ENCODE measurements around the gene CLTA. TPM values are rescaled to one million over a fixed set of nuclear protein-coding genes. Genes with fewer than 3 reads are reported as not detected.
A peak's percentile ranks its signal among the peaks of the same experiment; 100 is the strongest.

Gene CLTA
- total RNA-seq, 1 donor from 2014 or later, result 114 TPM

- no peak overlapping the region for H3K9ac ChIP-seq (ENCODE audit: low read depth in 1 of 3, low read length in 3 of 3)
- H3K27ac ChIP-seq (ENCODE audit: low read depth, low read length), result no peak overlapping the region
- H3K4me3 ChIP-seq (ENCODE audit: low read length in 3 of 3), result no peak overlapping the region
Measured at GRCh38 chr9:36194326-36195000, 3.7 kb downstream of the CLTA start.

GRCh38 chr9:36204906-36205547 lies 14.3 kb downstream of the CLTA start:
- no peaks in the 10 kb centered on the region for H3K27me3 ChIP-seq (ENCODE audit: control insufficient read depth in 3 of 3, insufficient read depth in 3 of 3, low read length in 3 of 3)
- H3K27ac ChIP-seq (ENCODE audit: low read depth, low read length), result no peak overlapping the region
- H3K36me3 ChIP-seq (ENCODE audit: control insufficient read depth in 3 of 3, insufficient read depth in 3 of 3, low read length in 3 of 3), result peaks cover 43 to 80% (median 72%) of the 10 kb centered on the region in 3 donors
- no peak overlapping the region for H3K9ac ChIP-seq (ENCODE audit: low read depth in 1 of 3, low read length in 3 of 3)
- H3K4me3 ChIP-seq (ENCODE audit: low read length in 3 of 3), result no peak overlapping the region
- peaks cover 22 to 24% (median 24%) of the 10 kb centered on the region in 3 donors for H3K4me1 ChIP-seq (ENCODE audit: control insufficient read depth in 3 of 3, insufficient read depth in 3 of 3, low read length in 3 of 3)
- no peaks in the 10 kb centered on the region for H3K9me3 ChIP-seq (ENCODE audit: control insufficient read depth in 3 of 3, low read length in 3 of 3)

More at GRCh38 chr9:36194326-36195000, 3.7 kb downstream of the CLTA start:
- no peaks in the 10 kb centered on the region for H3K27me3 ChIP-seq (ENCODE audit: control insufficient read depth in 3 of 3, insufficient read depth in 3 of 3, low read length in 3 of 3)
- H3K9me3 ChIP-seq (ENCODE audit: control insufficient read depth in 3 of 3, low read length in 3 of 3), result no peaks in the 10 kb centered on the region
- peaks cover 5% of the 10 kb centered on the region in 3 donors for H3K36me3 ChIP-seq (ENCODE audit: control insufficient read depth in 3 of 3, insufficient read depth in 3 of 3, low read length in 3 of 3)
- H3K4me1 ChIP-seq (ENCODE audit: control insufficient read depth in 3 of 3, insufficient read depth in 3 of 3, low read length in 3 of 3), result peaks cover 25 to 43% (median 39%) of the 10 kb centered on the region in 3 donors

DNA sequence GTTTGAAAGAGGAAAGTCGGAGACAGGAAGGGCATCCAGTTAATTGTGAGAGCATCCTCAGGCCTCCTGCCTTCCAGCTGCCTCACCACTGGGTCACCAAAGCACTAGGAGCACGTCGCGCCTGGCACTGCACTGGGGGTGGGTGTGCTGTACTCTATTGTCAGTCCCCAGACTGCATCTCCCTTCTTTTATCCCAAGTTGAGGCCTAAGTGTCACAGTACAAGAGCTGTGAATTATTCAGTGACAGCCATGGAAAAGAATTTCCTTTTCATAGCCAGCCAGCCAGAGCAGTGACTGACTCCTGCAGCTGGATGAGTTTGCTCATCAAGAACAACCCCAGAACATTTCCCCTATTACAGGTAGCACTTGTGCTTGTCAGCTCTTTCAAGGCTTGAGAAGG lies 16.3 kb downstream of the CLTA start:
- peaks cover 34 to 41% (median 39%) of the 10 kb centered on the region in 3 donors for H3K4me1 ChIP-seq (ENCODE audit: control insufficient read depth in 3 of 3, insufficient read depth in 3 of 3, low read length in 3 of 3)

DNA sequence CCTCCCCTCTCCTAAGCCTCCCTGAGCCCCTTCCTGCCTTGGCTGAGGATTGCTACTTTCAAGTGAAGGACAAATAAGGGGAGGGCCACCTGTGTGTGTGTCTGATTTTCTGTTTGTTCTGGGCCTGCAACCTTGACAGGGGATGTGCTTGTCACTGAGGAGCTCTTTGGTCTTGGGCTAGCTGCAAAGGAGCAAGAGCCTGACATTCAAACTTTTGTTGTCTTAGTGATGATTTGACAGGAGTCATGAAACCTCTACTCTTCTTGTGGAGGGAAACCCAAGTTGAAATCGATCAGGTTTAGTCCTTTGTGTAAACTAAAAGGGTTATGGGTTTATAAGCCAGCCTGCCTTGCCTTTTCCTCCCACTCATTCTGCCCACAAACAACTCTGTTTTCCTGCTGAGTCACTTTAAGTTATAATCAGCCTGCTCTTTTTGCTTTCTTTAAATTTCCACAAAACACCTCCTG lies 16.9 kb downstream of the CLTA start:
- Histone ChIP-seq H3K4me3 (ENCODE audit: low read length in 3 of 3) (no peak overlapping the region), H3K9ac (ENCODE audit: low read depth in 1 of 3, low read length in 3 of 3) (peak overlapping the region in 1 of 3 donors; percentile 41), H3K27ac (ENCODE audit: low read depth, low read length) (peak overlapping the region; percentile 50), H3K9me3 (ENCODE audit: control insufficient read depth in 3 of 3, low read length in 3 of 3) (no peaks in the 10 kb centered on the region), H3K4me1 (ENCODE audit: control insufficient read depth in 3 of 3, insufficient read depth in 3 of 3, low read length in 3 of 3) (peaks cover 38 to 43% (median 42%) of the 10 kb centered on the region in 3 donors), H3K27me3 (ENCODE audit: control insufficient read depth in 3 of 3, insufficient read depth in 3 of 3, low read length in 3 of 3) (no peaks in the 10 kb centered on the region), H3K36me3 (ENCODE audit: control insufficient read depth in 3 of 3, insufficient read depth in 3 of 3, low read length in 3 of 3) (peaks cover 33 to 68% (median 63%) of the 10 kb centered on the region in 3 donors)

More for the DNA sequence above, 16.3 kb downstream of the CLTA start:
- Histone ChIP-seq H3K4me3 (ENCODE audit: low read length in 3 of 3) (no peak overlapping the region), H3K27ac (ENCODE audit: low read depth, low read length) (peak overlapping the region; percentile 50), H3K9ac (ENCODE audit: low read depth in 1 of 3, low read length in 3 of 3) (peak overlapping the region in 2 of 3 donors; percentile 28 to 41), H3K9me3 (ENCODE audit: control insufficient read depth in 3 of 3, low read length in 3 of 3) (no peaks in the 10 kb centered on the region), H3K36me3 (ENCODE audit: control insufficient read depth in 3 of 3, insufficient read depth in 3 of 3, low read length in 3 of 3) (peaks cover 37 to 67% (median 64%) of the 10 kb centered on the region in 3 donors), H3K27me3 (ENCODE audit: control insufficient read depth in 3 of 3, insufficient read depth in 3 of 3, low read length in 3 of 3) (no peaks in the 10 kb centered on the region)

DNA sequence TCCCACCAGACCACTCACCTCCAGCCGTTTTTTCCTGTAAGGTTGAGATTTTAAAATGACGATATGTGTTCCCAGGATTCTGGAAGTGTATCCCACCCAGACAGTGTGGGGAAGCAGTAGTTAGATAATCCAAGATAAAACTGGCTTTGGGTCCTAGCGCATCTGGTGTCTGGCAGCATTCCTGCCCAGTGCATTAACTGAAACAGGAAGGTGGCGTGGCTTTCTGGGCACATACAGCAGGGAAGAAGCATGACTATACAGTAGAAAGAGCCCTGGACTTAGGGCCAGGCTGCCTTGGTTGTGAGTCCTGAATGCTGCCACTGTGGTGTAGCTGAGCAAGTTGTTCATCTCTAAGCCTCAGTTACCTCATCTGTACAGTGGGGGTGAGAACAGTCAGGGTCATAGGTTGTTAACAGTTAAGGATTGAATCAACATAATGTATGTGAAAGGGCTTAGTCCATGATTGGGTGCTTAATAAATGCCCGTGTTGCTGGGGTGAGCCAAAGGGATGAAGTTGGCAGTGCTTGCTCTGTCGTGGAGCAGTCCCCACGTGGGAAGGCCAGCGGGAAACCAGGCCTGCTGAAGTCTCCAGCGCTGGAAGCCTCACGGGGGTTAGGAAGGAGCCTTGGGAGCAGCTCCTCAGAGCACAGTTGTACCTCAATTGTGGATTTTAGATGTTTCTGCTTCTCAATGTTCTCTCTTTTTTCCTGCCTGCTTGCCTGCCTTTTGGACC lies 18.0 kb downstream of the CLTA start:
- H3K27ac ChIP-seq (ENCODE audit: low read depth, low read length), result peak overlapping the region; percentile 50
- peaks cover 31 to 66% (median 58%) of the 10 kb centered on the region in 3 donors for H3K36me3 ChIP-seq (ENCODE audit: control insufficient read depth in 3 of 3, insufficient read depth in 3 of 3, low read length in 3 of 3)
- H3K4me3 ChIP-seq (ENCODE audit: low read length in 3 of 3), result no peak overlapping the region
- H3K9ac ChIP-seq (ENCODE audit: low read depth in 1 of 3, low read length in 3 of 3), result no peak overlapping the region
- no peaks in the 10 kb centered on the region for H3K9me3 ChIP-seq (ENCODE audit: control insufficient read depth in 3 of 3, low read length in 3 of 3)
- H3K27me3 ChIP-seq (ENCODE audit: control insufficient read depth in 3 of 3, insufficient read depth in 3 of 3, low read length in 3 of 3), result no peaks in the 10 kb centered on the region
- peaks cover 42 to 50% (median 45%) of the 10 kb centered on the region in 3 donors for H3K4me1 ChIP-seq (ENCODE audit: control insufficient read depth in 3 of 3, insufficient read depth in 3 of 3, low read length in 3 of 3)

DNA sequence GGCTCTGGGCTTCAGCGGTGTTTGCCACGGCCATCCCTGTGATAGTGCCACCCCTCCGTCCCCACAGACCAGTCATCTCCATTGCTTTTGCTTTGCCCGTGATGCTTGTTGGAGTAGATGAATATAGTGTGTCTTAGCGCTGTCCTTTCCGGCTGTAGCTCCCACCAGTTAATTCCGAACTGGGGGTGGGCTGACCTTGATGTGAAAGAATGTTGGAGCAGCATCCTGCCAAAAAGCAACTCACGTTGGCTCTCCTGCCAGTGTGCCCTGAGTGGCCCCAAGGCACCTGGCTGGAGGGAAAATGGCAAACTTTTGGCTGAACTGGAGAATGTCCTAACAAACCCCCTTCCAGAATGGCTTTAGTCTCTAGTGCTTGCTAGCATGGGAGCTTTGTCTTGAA lies 20.0 kb downstream of the CLTA start:
- Histone ChIP-seq H3K4me1 (ENCODE audit: control insufficient read depth in 3 of 3, insufficient read depth in 3 of 3, low read length in 3 of 3) (peaks cover 47 to 55% (median 55%) of the 10 kb centered on the region in 3 donors), H3K36me3 (ENCODE audit: control insufficient read depth in 3 of 3, insufficient read depth in 3 of 3, low read length in 3 of 3) (peaks cover 13 to 51% (median 41%) of the 10 kb centered on the region in 3 donors), H3K27ac (ENCODE audit: low read depth, low read length) (peak overlapping the region; percentile 1), H3K9me3 (ENCODE audit: control insufficient read depth in 3 of 3, low read length in 3 of 3) (no peaks in the 10 kb centered on the region), H3K9ac (ENCODE audit: low read depth in 1 of 3, low read length in 3 of 3) (no peak overlapping the region), H3K27me3 (ENCODE audit: control insufficient read depth in 3 of 3, insufficient read depth in 3 of 3, low read length in 3 of 3) (no peaks in the 10 kb centered on the region), H3K4me3 (ENCODE audit: low read length in 3 of 3) (no peak overlapping the region)

DNA sequence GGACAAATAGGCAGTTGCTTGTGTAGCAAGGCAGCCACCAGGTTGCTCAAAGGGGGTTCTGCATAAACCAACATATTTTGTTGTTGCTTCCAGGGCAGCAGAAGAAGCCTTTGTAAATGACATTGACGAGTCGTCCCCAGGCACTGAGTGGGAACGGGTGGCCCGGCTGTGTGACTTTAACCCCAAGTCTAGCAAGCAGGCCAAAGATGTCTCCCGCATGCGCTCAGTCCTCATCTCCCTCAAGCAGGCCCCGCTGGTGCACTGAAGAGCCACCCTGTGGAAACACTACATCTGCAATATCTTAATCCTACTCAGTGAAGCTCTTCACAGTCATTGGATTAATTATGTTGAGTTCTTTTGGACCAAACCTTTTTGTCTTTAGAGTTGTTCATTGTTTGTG lies 20.8 kb downstream of the CLTA start:
- peaks cover 10 to 46% (median 37%) of the 10 kb centered on the region in 3 donors for H3K36me3 ChIP-seq (ENCODE audit: control insufficient read depth in 3 of 3, insufficient read depth in 3 of 3, low read length in 3 of 3)
- H3K4me3 ChIP-seq (ENCODE audit: low read length in 3 of 3), result no peak overlapping the region
- peaks cover 51 to 60% (median 56%) of the 10 kb centered on the region in 3 donors for H3K4me1 ChIP-seq (ENCODE audit: control insufficient read depth in 3 of 3, insufficient read depth in 3 of 3, low read length in 3 of 3)
- H3K9me3 ChIP-seq (ENCODE audit: control insufficient read depth in 3 of 3, low read length in 3 of 3), result no peaks in the 10 kb centered on the region
- no peaks in the 10 kb centered on the region for H3K27me3 ChIP-seq (ENCODE audit: control insufficient read depth in 3 of 3, insufficient read depth in 3 of 3, low read length in 3 of 3)
- H3K9ac ChIP-seq (ENCODE audit: low read depth in 1 of 3, low read length in 3 of 3), result no peak overlapping the region
- peak overlapping the region; percentile 39 for H3K27ac ChIP-seq (ENCODE audit: low read depth, low read length)

DNA sequence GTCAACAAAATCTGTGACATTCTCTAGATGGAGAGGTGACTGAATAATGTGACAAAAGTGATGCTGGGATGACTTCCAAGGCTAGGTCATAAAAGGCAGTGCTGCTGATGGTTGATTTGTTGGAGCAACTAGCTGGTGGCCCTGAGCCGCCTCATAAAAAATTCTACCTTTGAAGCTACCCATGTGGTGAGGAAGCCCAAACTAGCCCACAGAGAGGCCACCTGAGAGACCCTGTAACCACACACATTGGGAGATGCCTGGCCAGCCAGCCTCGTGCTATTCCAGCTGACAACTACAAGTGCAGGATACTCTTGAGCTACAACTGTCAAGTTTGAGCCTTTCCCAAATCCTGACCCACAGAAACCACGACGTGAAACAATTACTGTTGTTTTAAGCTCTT lies 22.7 kb downstream of the CLTA start:
- peaks cover 34 to 45% (median 44%) of the 10 kb centered on the region in 3 donors for H3K4me1 ChIP-seq (ENCODE audit: control insufficient read depth in 3 of 3, insufficient read depth in 3 of 3, low read length in 3 of 3)

DNA sequence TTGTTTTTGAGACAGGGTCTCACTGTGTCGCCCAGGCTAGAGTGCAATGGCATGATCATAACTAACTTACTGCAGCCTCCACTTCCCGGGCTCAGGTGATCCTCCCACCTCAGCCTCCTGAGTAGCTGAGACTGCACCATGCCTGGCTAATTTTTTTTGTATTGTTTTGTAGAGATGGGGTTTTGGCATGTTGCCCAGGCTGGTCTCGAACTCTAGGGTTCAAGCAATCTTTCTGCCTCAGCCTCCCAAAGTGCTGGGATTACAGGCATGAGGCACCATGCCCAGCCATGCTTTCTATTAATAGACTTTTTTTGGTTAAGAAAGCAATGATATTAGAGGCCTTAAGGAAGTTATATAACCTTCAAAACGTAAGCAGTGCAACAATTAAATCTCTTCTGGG lies 23.3 kb downstream of the CLTA start:
- no peaks in the 10 kb centered on the region for H3K9me3 ChIP-seq (ENCODE audit: control insufficient read depth in 3 of 3, low read length in 3 of 3)
- H3K27ac ChIP-seq (ENCODE audit: low read depth, low read length), result peak overlapping the region; percentile 39
- peaks cover 16 to 46% (median 40%) of the 10 kb centered on the region in 3 donors for H3K36me3 ChIP-seq (ENCODE audit: control insufficient read depth in 3 of 3, insufficient read depth in 3 of 3, low read length in 3 of 3)
- peaks cover 28 to 46% (median 44%) of the 10 kb centered on the region in 3 donors for H3K4me1 ChIP-seq (ENCODE audit: control insufficient read depth in 3 of 3, insufficient read depth in 3 of 3, low read length in 3 of 3)
- no peak overlapping the region for H3K4me3 ChIP-seq (ENCODE audit: low read length in 3 of 3)
- no peak overlapping the region for H3K9ac ChIP-seq (ENCODE audit: low read depth in 1 of 3, low read length in 3 of 3)
- H3K27me3 ChIP-seq (ENCODE audit: control insufficient read depth in 3 of 3, insufficient read depth in 3 of 3, low read length in 3 of 3), result no peaks in the 10 kb centered on the region

More for the DNA sequence above, 22.7 kb downstream of the CLTA start:
- Histone ChIP-seq H3K9ac (ENCODE audit: low read depth in 1 of 3, low read length in 3 of 3) (no peak overlapping the region), H3K4me3 (ENCODE audit: low read length in 3 of 3) (no peak overlapping the region), H3K36me3 (ENCODE audit: control insufficient read depth in 3 of 3, insufficient read depth in 3 of 3, low read length in 3 of 3) (peaks cover 14 to 46% (median 40%) of the 10 kb centered on the region in 3 donors), H3K27me3 (ENCODE audit: control insufficient read depth in 3 of 3, insufficient read depth in 3 of 3, low read length in 3 of 3) (no peaks in the 10 kb centered on the region), H3K27ac (ENCODE audit: low read depth, low read length) (peak overlapping the region; percentile 39), H3K9me3 (ENCODE audit: control insufficient read depth in 3 of 3, low read length in 3 of 3) (no peaks in the 10 kb centered on the region)
